GM23338 (cell line): ENCODE data around the gene DUS4L.

Source experiments
- CREB1 ChIP-seq: fragments of 250-450 bp; sonication (Bioruptor Pico); IDR thresholded peaks from 2 replicates; pipeline ENCODE4 v1.5.0; 2020; ENCODE audit warnings: low read depth, mild to moderate bottlenecking, moderate library complexity
- EZH2 ChIP-seq: fragments of 200-600 bp; sonication (generic); IDR thresholded peaks from one replicate; pipeline ENCODE4 v1.8.0; 2017; ENCODE audit warnings: antibody characterized with exemption, mild to moderate bottlenecking, low read depth; ENCODE audit not compliant: unreplicated experiment
- EZH2phosphoT487 ChIP-seq: fragments of 200-600 bp; sonication (generic); IDR thresholded peaks from one replicate; pipeline ENCODE4 v1.8.1; 2018; ENCODE audit warnings: antibody characterized with exemption; ENCODE audit not compliant: unreplicated experiment
- JUNB ChIP-seq: IDR thresholded peaks from one replicate; pipeline ENCODE4 v1.6.1; 2016; ENCODE audit warnings: antibody characterized with exemption; ENCODE audit not compliant: unreplicated experiment
- POLR2AphosphoS5 ChIP-seq: IDR thresholded peaks from 2 replicates; pipeline ENCODE4 v1.6.1; 2016; ENCODE audit warnings: antibody characterized with exemption, low read depth
- ZNF114 ChIP-seq: fragments of 250-450 bp; sonication (Bioruptor Pico); IDR thresholded peaks from 2 replicates; pipeline ENCODE4 v1.5.0; 2020; ENCODE audit warnings: mild to moderate bottlenecking, moderate library complexity
- ZNF331 ChIP-seq: fragments of 250-450 bp; sonication (Bioruptor Pico); IDR thresholded peaks from 2 replicates; pipeline ENCODE4 v1.5.0; 2020; ENCODE audit warnings: low read depth, mild to moderate bottlenecking, moderate library complexity
- TF ChIP-seq, protein P1 (sequence below), 2 experiments: fragments of 200-600 bp in 1 of 2; sonication (generic) in 1 of 2; conservative IDR thresholded peaks; 2 replicates each; pipeline versions ENCODE4 v1.5.1 to v1.6.1; 2016 to 2017; ENCODE audit warnings: antibody characterized with exemption in 2 of 2, low read depth in 2 of 2, mild to moderate bottlenecking in 2 of 2, moderate library complexity in 1 of 2
- TF ChIP-seq, protein P2 (sequence below): IDR thresholded peaks from one replicate; pipeline ENCODE4 v1.6.1; 2018; ENCODE audit warnings: antibody characterized with exemption; ENCODE audit not compliant: unreplicated experiment
- TF ChIP-seq, protein P3 (sequence below): fragments of 250-450 bp; sonication (Bioruptor Pico); IDR thresholded peaks from 2 replicates; pipeline ENCODE4 v1.5.0; 2020; ENCODE audit warnings: mild to moderate bottlenecking, moderate library complexity

DNA sequence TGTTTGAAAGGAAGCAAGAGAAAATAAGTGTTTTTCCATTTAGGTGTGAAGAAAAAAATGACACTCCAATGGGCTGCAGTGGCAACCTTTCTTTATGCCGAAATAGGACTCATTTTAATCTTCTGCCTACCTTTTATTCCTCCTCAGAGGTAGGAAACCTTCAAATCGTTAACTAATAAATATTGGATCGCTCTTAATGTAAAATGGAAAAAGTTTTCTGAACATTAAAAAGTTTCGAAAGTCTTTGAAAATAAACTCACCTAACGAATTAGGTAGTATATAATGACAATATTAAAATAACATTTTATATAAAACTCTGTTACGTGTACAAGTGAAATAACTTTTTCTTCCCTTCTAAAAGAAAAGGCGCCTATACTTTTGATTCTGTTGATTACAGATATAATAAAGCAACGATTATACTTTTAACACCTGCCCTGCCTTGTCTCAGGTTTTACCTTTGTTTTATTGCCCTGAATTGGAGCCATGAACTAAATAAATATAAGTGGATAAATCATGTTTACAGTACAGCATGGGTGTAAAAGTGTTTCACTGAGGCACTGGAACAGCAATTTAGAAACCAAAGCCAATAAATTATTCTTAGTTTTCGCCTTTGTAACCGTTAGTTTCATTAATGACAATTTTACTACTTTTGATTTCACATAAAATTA is 17.1 kb downstream of the DUS4L start:
- TF ChIP-seq CREB1 (CRISPR knock-in tag) (no peak), EZH2 (no peak), EZH2phosphoT487 (no peak), POLR2AphosphoS5 (no peak), JUNB (no peak), ZNF331 (CRISPR knock-in tag) (no peak), ZNF114 (CRISPR knock-in tag) (no peak)
- TF ChIP-seq, protein P1, sequence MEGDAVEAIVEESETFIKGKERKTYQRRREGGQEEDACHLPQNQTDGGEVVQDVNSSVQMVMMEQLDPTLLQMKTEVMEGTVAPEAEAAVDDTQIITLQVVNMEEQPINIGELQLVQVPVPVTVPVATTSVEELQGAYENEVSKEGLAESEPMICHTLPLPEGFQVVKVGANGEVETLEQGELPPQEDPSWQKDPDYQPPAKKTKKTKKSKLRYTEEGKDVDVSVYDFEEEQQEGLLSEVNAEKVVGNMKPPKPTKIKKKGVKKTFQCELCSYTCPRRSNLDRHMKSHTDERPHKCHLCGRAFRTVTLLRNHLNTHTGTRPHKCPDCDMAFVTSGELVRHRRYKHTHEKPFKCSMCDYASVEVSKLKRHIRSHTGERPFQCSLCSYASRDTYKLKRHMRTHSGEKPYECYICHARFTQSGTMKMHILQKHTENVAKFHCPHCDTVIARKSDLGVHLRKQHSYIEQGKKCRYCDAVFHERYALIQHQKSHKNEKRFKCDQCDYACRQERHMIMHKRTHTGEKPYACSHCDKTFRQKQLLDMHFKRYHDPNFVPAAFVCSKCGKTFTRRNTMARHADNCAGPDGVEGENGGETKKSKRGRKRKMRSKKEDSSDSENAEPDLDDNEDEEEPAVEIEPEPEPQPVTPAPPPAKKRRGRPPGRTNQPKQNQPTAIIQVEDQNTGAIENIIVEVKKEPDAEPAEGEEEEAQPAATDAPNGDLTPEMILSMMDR (conservative IDR thresholded peaks at IDR 0.05; ENCODE audit: low read depth in 2 of 2), result no peak
- TF ChIP-seq, protein P2, sequence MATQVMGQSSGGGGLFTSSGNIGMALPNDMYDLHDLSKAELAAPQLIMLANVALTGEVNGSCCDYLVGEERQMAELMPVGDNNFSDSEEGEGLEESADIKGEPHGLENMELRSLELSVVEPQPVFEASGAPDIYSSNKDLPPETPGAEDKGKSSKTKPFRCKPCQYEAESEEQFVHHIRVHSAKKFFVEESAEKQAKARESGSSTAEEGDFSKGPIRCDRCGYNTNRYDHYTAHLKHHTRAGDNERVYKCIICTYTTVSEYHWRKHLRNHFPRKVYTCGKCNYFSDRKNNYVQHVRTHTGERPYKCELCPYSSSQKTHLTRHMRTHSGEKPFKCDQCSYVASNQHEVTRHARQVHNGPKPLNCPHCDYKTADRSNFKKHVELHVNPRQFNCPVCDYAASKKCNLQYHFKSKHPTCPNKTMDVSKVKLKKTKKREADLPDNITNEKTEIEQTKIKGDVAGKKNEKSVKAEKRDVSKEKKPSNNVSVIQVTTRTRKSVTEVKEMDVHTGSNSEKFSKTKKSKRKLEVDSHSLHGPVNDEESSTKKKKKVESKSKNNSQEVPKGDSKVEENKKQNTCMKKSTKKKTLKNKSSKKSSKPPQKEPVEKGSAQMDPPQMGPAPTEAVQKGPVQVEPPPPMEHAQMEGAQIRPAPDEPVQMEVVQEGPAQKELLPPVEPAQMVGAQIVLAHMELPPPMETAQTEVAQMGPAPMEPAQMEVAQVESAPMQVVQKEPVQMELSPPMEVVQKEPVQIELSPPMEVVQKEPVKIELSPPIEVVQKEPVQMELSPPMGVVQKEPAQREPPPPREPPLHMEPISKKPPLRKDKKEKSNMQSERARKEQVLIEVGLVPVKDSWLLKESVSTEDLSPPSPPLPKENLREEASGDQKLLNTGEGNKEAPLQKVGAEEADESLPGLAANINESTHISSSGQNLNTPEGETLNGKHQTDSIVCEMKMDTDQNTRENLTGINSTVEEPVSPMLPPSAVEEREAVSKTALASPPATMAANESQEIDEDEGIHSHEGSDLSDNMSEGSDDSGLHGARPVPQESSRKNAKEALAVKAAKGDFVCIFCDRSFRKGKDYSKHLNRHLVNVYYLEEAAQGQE, result no peak
- TF ChIP-seq, protein P3, sequence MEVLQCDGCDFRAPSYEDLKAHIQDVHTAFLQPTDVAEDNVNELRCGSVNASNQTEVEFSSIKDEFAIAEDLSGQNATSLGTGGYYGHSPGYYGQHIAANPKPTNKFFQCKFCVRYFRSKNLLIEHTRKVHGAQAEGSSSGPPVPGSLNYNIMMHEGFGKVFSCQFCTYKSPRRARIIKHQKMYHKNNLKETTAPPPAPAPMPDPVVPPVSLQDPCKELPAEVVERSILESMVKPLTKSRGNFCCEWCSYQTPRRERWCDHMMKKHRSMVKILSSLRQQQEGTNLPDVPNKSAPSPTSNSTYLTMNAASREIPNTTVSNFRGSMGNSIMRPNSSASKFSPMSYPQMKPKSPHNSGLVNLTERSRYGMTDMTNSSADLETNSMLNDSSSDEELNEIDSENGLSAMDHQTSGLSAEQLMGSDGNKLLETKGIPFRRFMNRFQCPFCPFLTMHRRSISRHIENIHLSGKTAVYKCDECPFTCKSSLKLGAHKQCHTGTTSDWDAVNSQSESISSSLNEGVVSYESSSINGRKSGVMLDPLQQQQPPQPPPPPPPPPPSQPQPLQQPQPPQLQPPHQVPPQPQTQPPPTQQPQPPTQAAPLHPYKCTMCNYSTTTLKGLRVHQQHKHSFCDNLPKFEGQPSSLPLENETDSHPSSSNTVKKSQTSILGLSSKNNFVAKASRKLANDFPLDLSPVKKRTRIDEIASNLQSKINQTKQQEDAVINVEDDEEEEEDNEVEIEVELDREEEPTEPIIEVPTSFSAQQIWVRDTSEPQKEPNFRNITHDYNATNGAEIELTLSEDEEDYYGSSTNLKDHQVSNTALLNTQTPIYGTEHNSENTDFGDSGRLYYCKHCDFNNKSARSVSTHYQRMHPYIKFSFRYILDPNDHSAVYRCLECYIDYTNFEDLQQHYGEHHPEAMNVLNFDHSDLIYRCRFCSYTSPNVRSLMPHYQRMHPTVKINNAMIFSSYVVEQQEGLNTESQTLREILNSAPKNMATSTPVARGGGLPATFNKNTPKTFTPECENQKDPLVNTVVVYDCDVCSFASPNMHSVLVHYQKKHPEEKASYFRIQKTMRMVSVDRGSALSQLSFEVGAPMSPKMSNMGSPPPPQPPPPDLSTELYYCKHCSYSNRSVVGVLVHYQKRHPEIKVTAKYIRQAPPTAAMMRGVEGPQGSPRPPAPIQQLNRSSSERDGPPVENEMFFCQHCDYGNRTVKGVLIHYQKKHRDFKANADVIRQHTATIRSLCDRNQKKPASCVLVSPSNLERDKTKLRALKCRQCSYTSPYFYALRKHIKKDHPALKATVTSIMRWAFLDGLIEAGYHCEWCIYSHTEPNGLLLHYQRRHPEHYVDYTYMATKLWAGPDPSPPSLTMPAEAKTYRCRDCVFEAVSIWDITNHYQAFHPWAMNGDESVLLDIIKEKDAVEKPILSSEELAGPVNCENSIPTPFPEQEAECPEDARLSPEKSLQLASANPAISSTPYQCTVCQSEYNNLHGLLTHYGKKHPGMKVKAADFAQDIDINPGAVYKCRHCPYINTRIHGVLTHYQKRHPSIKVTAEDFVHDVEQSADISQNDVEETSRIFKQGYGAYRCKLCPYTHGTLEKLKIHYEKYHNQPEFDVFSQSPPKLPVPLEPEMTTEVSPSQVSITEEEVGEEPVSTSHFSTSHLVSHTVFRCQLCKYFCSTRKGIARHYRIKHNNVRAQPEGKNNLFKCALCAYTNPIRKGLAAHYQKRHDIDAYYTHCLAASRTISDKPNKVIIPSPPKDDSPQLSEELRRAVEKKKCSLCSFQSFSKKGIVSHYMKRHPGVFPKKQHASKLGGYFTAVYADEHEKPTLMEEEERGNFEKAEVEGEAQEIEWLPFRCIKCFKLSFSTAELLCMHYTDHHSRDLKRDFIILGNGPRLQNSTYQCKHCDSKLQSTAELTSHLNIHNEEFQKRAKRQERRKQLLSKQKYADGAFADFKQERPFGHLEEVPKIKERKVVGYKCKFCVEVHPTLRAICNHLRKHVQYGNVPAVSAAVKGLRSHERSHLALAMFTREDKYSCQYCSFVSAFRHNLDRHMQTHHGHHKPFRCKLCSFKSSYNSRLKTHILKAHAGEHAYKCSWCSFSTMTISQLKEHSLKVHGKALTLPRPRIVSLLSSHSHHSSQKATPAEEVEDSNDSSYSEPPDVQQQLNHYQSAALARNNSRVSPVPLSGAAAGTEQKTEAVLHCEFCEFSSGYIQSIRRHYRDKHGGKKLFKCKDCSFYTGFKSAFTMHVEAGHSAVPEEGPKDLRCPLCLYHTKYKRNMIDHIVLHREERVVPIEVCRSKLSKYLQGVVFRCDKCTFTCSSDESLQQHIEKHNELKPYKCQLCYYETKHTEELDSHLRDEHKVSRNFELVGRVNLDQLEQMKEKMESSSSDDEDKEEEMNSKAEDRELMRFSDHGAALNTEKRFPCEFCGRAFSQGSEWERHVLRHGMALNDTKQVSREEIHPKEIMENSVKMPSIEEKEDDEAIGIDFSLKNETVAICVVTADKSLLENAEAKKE, result no peak
